GM12878 (cell line): ENCODE measurements around the gene CELSR1. TPM values are rescaled to one million over a fixed set of nuclear protein-coding genes. Genes with fewer than 3 reads are reported as not detected.

Experiments used
- ATAC-seq: fragments of 200-7000 bp; cut with Tn5 transposase; 3 replicates; pipeline ENCODE4 v1.9.1; 2020; ENCODE audit warnings: mild to moderate bottlenecking, moderate library complexity
- BruUV-seq: library from RNA; stranded (reverse); fragments of 400-500 nt; replicated peaks from 2 replicates; lab custom pipeline; 2021; lab: Mats Ljungman, UMichigan
- CTCF ChIA-PET: fragments of 300-600 bp; sonication (Branson Sonifier 250); formaldehyde crosslinking; extraction: SDS; loops from one replicate; lab custom pipeline; 2021; ENCODE audit warnings: inconsistent platforms; lab: Yijun Ruan, JAX
- POLR2A ChIA-PET: fragments of 350-600 bp; formaldehyde crosslinking; extraction: SDS; loops from one replicate; lab custom pipeline; 2021; ENCODE audit warnings: inconsistent platforms; lab: Charles Lee
- RAD21 ChIA-PET: fragments of 300-600 bp; sonication (Branson Sonifier 250); formaldehyde crosslinking; loops from one replicate; lab custom pipeline; 2023; ENCODE audit warnings: antibody characterized with exemption; ENCODE audit not compliant: unreplicated experiment; lab: Charles Lee
- SMC1A ChIA-PET: fragments of 300-600 bp; sonication (Branson Sonifier 250); formaldehyde crosslinking; loops from one replicate; lab custom pipeline; 2023; ENCODE audit not compliant: unreplicated experiment, uncharacterized antibody; lab: Charles Lee
- DNase-seq: peaks from one replicate; pipeline ENCODE4 v3.0.0-alpha.2; 2011; ENCODE audit warnings: low read depth, low spot score
- FAIRE-seq: peaks from 3 replicates; lab custom pipeline; 2011; peaks lifted over from hg19 to GRCh38; lab: Jason Lieb, UNC
- H2AFZ ChIP-seq: 2 replicates; pipeline ENCODE4 v1.6.0; 2011; ENCODE audit warnings: low read depth, low read length, control low read depth; ENCODE audit not compliant: control insufficient read depth
- H3K27ac ChIP-seq: 2 replicates; pipeline ENCODE4 v1.5.1; 2011; ENCODE audit warnings: control low read depth; ENCODE audit not compliant: control insufficient read depth, insufficient read depth
- H3K27me3 ChIP-seq, 2 experiments: replicated peaks in 1 of 2; 2 replicates each; pipeline versions ENCODE4 v1.6.0 to v1.6.1; 2011; ENCODE audit warnings: low read length in 1 of 2; ENCODE audit not compliant: control insufficient read depth in 2 of 2, insufficient read depth in 2 of 2
- H3K36me3 ChIP-seq, 2 experiments: 2 replicates each; pipeline ENCODE4 v1.5.1; 2011; ENCODE audit warnings: low read length in 1 of 2; ENCODE audit not compliant: control insufficient read depth in 2 of 2, insufficient read depth in 2 of 2
- H3K4me1 ChIP-seq: 2 replicates; pipeline ENCODE4 v1.6.1; 2011; ENCODE audit warnings: mild to moderate bottlenecking, low read length, moderate library complexity, mixed read lengths; ENCODE audit not compliant: control insufficient read depth, insufficient read depth
- H3K4me2 ChIP-seq: 2 replicates; pipeline ENCODE4 v1.6.0; 2011; ENCODE audit warnings: control low read depth; ENCODE audit not compliant: control insufficient read depth, insufficient read depth
- H3K4me3 ChIP-seq: fragments of 200-600 bp; sonication (generic); 2 replicates; pipeline ENCODE4 v1.5.1; 2016
- H3K79me2 ChIP-seq: 2 replicates; pipeline ENCODE4 v1.6.0; 2011; ENCODE audit warnings: low read length; ENCODE audit not compliant: control insufficient read depth, insufficient read depth
- H3K9ac ChIP-seq: 2 replicates; pipeline ENCODE4 v1.8.0; 2011; ENCODE audit warnings: low read length, control low read depth, mixed read lengths; ENCODE audit not compliant: control insufficient read depth, insufficient read depth
- H3K9me3 ChIP-seq: replicated peaks from 3 replicates; pipeline ENCODE4 v1.5.1; 2011; ENCODE audit warnings: mild to moderate bottlenecking, low read length; ENCODE audit not compliant: control insufficient read depth, insufficient read depth
- H4K20me1 ChIP-seq: 2 replicates; pipeline ENCODE4 v1.6.0; 2011; ENCODE audit not compliant: control insufficient read depth, insufficient read depth
- CBX5 ChIP-seq: sonication (generic); IDR thresholded peaks from 2 replicates; pipeline ENCODE4 v1.6.1; 2016; ENCODE audit warnings: low read depth, moderate library complexity, mild to moderate bottlenecking, inconsistent platforms
- E2F8 ChIP-seq: fragments of 450-650 bp; IDR thresholded peaks from 2 replicates; pipeline ENCODE4 v1.6.1; 2018; ENCODE audit warnings: mild to moderate bottlenecking, low read depth, moderate library complexity; ENCODE audit not compliant: partially characterized antibody
- EED ChIP-seq: sonication (generic); IDR thresholded peaks from 2 replicates; pipeline ENCODE4 v1.6.1; 2016; ENCODE audit warnings: antibody characterized with exemption, low read depth
- EGR1 ChIP-seq, 2 experiments: IDR thresholded peaks; 1 replicate in 1 of 2; 2 replicates in 1 of 2; pipeline ENCODE4 v1.6.1; 2011 to 2012; ENCODE audit warnings: low read depth in 2 of 2, low read length in 2 of 2, borderline replicate concordance in 1 of 2, mild to moderate bottlenecking in 1 of 2, moderate library complexity in 1 of 2
- FOXK2 ChIP-seq: fragments of 450-650 bp; IDR thresholded peaks from 2 replicates; pipeline ENCODE4 v1.6.1; 2017; ENCODE audit warnings: mild to moderate bottlenecking, moderate library complexity
- HCFC1 ChIP-seq: fragments of 150-350 bp; IDR thresholded peaks from 2 replicates; pipeline ENCODE4 v1.6.1; 2014; ENCODE audit warnings: low read length
- HDAC2 ChIP-seq: fragments of 200-600 bp; sonication (generic); IDR thresholded peaks from 2 replicates; pipeline ENCODE4 v1.6.1; 2017
- MEF2B ChIP-seq: fragments of 450-650 bp; IDR thresholded peaks from 2 replicates; pipeline ENCODE4 v1.6.1; 2018; ENCODE audit warnings: mild to moderate bottlenecking, moderate library complexity; ENCODE audit not compliant: partially characterized antibody, poor library complexity, severe bottlenecking
- NFYB ChIP-seq: IDR thresholded peaks from 2 replicates; pipeline ENCODE4 v1.6.1; 2011; ENCODE audit warnings: low read depth, mild to moderate bottlenecking, low read length, improper control_type of control experiment, moderate library complexity; ENCODE audit not compliant: insufficient read depth
- NRF1 ChIP-seq: conservative IDR thresholded peaks from 2 replicates; pipeline ENCODE4 v1.6.1; 2011; ENCODE audit warnings: mild to moderate bottlenecking, low read depth, low read length, improper control_type of control experiment
- POLR2AphosphoS2 ChIP-seq: IDR thresholded peaks from 2 replicates; pipeline ENCODE4 v1.6.1; 2011; ENCODE audit warnings: low read depth, mild to moderate bottlenecking, low read length, improper control_type of control experiment, moderate library complexity
- RUNX3 ChIP-seq: IDR thresholded peaks from 2 replicates; pipeline ENCODE4 v1.6.1; 2012; ENCODE audit warnings: low read length, inconsistent platforms
- SPI1 ChIP-seq: IDR thresholded peaks from 2 replicates; pipeline ENCODE4 v1.6.1; 2011; ENCODE audit warnings: low read depth, mild to moderate bottlenecking, low read length, moderate library complexity, borderline replicate concordance; ENCODE audit not compliant: insufficient read depth
- STAT1 ChIP-seq: fragments of 450-650 bp; conservative IDR thresholded peaks from 2 replicates; pipeline ENCODE4 v1.6.1; 2014; ENCODE audit warnings: antibody characterized with exemption, mild to moderate bottlenecking
- TCF3 ChIP-seq: IDR thresholded peaks from 2 replicates; pipeline ENCODE4 v1.6.1; 2012; ENCODE audit warnings: low read depth, mild to moderate bottlenecking, low read length, borderline replicate concordance; ENCODE audit not compliant: insufficient read depth
- ZNF24 ChIP-seq: fragments of 450-650 bp; IDR thresholded peaks from 2 replicates; pipeline ENCODE4 v1.6.1; 2017; ENCODE audit warnings: antibody characterized with exemption, mild to moderate bottlenecking
- ZSCAN29 ChIP-seq: fragments of 450-650 bp; IDR thresholded peaks from 2 replicates; pipeline ENCODE4 v1.6.1; 2017; ENCODE audit warnings: mild to moderate bottlenecking, moderate library complexity
- WGBS: methylation state at CpG from one replicate; pipeline ENCODE4 v1.1.6; 2016; ENCODE audit warnings: low lambda C conversion rate; ENCODE audit not compliant: insufficient replicate concordance, insufficient coverage; ENCODE audit errors: missing lambda C conversion rate; 5-methylcytosine and 5-hydroxymethylcytosine counted together
- in situ Hi-C: fragments of 300-500 bp; cut with MboI; formaldehyde crosslinking; loops from 9 replicates; pipeline ENCODE4 v1.14.3; 2018; ENCODE audit warnings: mixed read lengths
- intact Hi-C: fragments of 100-400 bp; cut with micrococcal nuclease; formaldehyde crosslinking; loops from one replicate; pipeline ENCODE4 v1.14.2; 2022; ENCODE audit not compliant: unreplicated experiment
- polyA plus RNA-seq, 11 experiments: library from polyadenylated mRNA; depleted of rRNA in 4 of 11; unstranded in 6 of 11; stranded (reverse) in 5 of 11; fragments of >200 nt; fragmentation: Nextera tagmentation in 4 of 11; fragmentation: Illumina TruSeq in 1 of 11; extraction: Ambion mirVana in 4 of 11; extraction: Trizol in 1 of 11; gene quantifications; 1 replicate in 1 of 11; 2 replicates in 10 of 11; pipeline versions ENCODE4 v1.2.1 to v1.2.3, GENCODE V29; 2011 to 2016; ENCODE audit warnings: inconsistent platforms in 2 of 11, missing spikeins in 2 of 11, low read depth in 1 of 11
- total RNA-seq, 4 experiments: library from RNA; depleted of rRNA in 3 of 4; stranded (reverse); fragments of >200 nt in 3 of 4; fragmentation: Illumina TruSeq in 1 of 4; extraction: Trizol in 1 of 4; gene quantifications; 2 replicates each; pipeline versions ENCODE4 v1.2.1 to v1.2.3, GENCODE V29; 2013 to 2021

Gene CELSR1
- total and polyA plus RNA-seq, 10 of the 15 experiments (the other 5 are each of a cell fraction or from before 2014, with no cell fraction given): 0.05 to 1.7 (median 0.35) TPM; not detected in 2

GRCh38 chr22:46483353-46483752 lies 54.1 kb downstream of the CELSR1 start (continued):
- peak; percentile 16; the same call in 1 of the 2 replicates for TF ChIP-seq SPI1
- TF ChIP-seq ZSCAN29: no peak
- TF ChIP-seq MEF2B: peak; percentile 23
- no peak for TF ChIP-seq RUNX3

- SMC1A ChIA-PET: interaction anchor here (1.3 to 1.9 kb wide), 2 partner anchors 13 to 56 kb away, joined by 3 to 6 read pairs; no protein-coding TSS in a partner anchor
- Histone ChIP-seq H3K4me3 (no peak overlapping the region), H3K9ac (no peak overlapping the region), H3K4me1 (0 out of 2 replicates have a peak, but pooled peaks cover 7% of the 10 kb centered on the region), H3K9me3 (no peaks in the 10 kb centered on the region; the same call in 2 of the 3 replicates), H3K4me2 (no peak overlapping the region), H4K20me1 (no peaks in the 10 kb centered on the region), H2AFZ (no peak overlapping the region), H3K79me2 (no peaks in the 10 kb centered on the region), H3K27me3 (no peaks in the 10 kb centered on the region), H3K36me3 (no peaks in the 10 kb centered on the region), H3K27ac (no peak overlapping the region)
- CTCF ChIA-PET: interaction anchor here (0.9 to 1.0 kb wide), 2 partner anchors 60 to 81 kb away, joined by 3 to 4 read pairs; no protein-coding TSS in a partner anchor
- no peak for ATAC-seq
- RAD21 ChIA-PET: no interaction called here
- no peak for DNase-seq
- TF ChIP-seq NRF1: no peak
- TF ChIP-seq STAT1: no peak
- TF ChIP-seq E2F8: no peak
- TF ChIP-seq TCF3: no peak
- TF ChIP-seq FOXK2: no peak
- no peak for TF ChIP-seq HCFC1
- TF ChIP-seq NFYB: no peak
- no peak for TF ChIP-seq EGR1 (IDR thresholded peaks at IDR 0.05; ENCODE audit: borderline replicate concordance in 1 of 2, low read depth in 2 of 2, low read length in 2 of 2)
- TF ChIP-seq ZNF24: no peak
- TF ChIP-seq POLR2AphosphoS2: no peak
- no peak for TF ChIP-seq EED
- no peak for TF ChIP-seq CBX5
- no peak for TF ChIP-seq RUNX3
- TF ChIP-seq HDAC2: no peak
- in situ Hi-C loops: no loop called here
- BruUV-seq: no TSS peak
- intact Hi-C loops: no loop called here
- WGBS: 28% methylated on average over 7 of the region's 7 CpGs
- POLR2A ChIA-PET: interaction anchor here (0.6 kb wide), 2 partner anchors 11 to 81 kb away, joined by 3 read pairs; no protein-coding TSS in a partner anchor
- FAIRE-seq: no peak
Observed at GRCh38 chr22:46482056-46482675, 55.3 kb downstream of the CELSR1 start.
